ENCODE measurements around the gene RNASET2.
A peak's percentile ranks its signal among the peaks of the same experiment; 100 is the strongest.
"Not testable (repeated sequence)": the region's sequence is repeated elsewhere in the genome, so short reads cannot be mapped to it uniquely, and the experiment has no call there.

The RNASET2 gene

DNA sequence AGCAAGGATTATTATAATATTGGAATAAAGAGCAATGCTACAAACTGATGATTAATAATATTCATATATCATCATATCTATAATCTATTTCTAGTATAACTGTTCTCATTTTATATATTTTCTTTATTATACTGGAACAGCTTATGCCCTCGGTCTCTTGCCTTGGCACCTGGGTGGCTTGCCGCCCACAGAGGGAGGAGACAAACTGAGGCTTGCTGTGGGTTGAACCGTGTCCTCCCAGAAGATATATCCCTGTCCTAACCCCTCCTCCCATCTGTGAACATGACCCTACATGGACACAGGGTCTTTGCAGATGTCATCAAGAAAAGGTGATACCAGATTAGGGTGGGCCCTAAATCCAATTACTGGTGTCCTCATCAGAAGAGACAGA lies 4.7 kb downstream of the RNASET2 start:
- no peak overlapping the region for H2BK120ac ChIP-seq (ENCODE audit: insufficient read depth, low read length, poor library complexity)
- no peak overlapping the region for H3K4me3 ChIP-seq (ENCODE audit: low read depth, low read length)
- no peak overlapping the region for H4K91ac ChIP-seq (ENCODE audit: low read depth, low read length)
- H3K9ac ChIP-seq (ENCODE audit: low read length): no peak overlapping the region
- H2BK12ac ChIP-seq (ENCODE audit: low read length): no peak overlapping the region
- no peak overlapping the region for H3K18ac ChIP-seq (ENCODE audit: low read length)
- H4K12ac ChIP-seq (ENCODE audit: low read depth, low read length): no peak overlapping the region
- H2AK5ac ChIP-seq (ENCODE audit: low read length): no peak overlapping the region
- H3K36me3 ChIP-seq (ENCODE audit: control insufficient read depth in 1 of 2, insufficient read depth in 2 of 2, low read length in 2 of 2): peaks cover 2 to 3% of the 10 kb centered on the region in 2 experiments
- H4K8ac ChIP-seq (ENCODE audit: low read depth, low read length): no peak overlapping the region
- H2AFZ ChIP-seq (ENCODE audit: insufficient read depth, low read length, poor library complexity): no peak overlapping the region
- H3K4me1 ChIP-seq (ENCODE audit: control insufficient read depth in 1 of 2, insufficient read depth in 2 of 2, low read length in 2 of 2): peaks cover 3 to 11% of the 10 kb centered on the region in 2 experiments
- H3K9me3 ChIP-seq (ENCODE audit: insufficient read depth, low read depth, low read length): peaks cover 7% of the 10 kb centered on the region
- no peak overlapping the region for H2BK5ac ChIP-seq (ENCODE audit: low read depth, low read length, poor library complexity)
- no peak overlapping the region for H3K14ac ChIP-seq (ENCODE audit: low read length)
- H3K4me2 ChIP-seq (ENCODE audit: low read length): no peak overlapping the region
- DNase-seq: no peak
- H3K27me3 ChIP-seq (ENCODE audit: insufficient read depth, low read length): no peaks in the 10 kb centered on the region
- peaks cover 1% of the 10 kb centered on the region for H3K79me1 ChIP-seq (ENCODE audit: low read length)
- H3K27ac ChIP-seq (ENCODE audit: low read depth, low read length): no peak overlapping the region
- H3K23ac ChIP-seq (ENCODE audit: low read length): no peak overlapping the region
- H3K4ac ChIP-seq (ENCODE audit: low read depth, low read length): no peak overlapping the region
- peaks cover under 1% of the 10 kb centered on the region for H3K79me2 ChIP-seq (ENCODE audit: control insufficient read depth, insufficient read depth, low read length, poor library complexity)
- WGBS (ENCODE audit: extremely low coverage, insufficient coverage, insufficient read length): no CpG with 5 or more reads among the region's 3 CpGs

DNA sequence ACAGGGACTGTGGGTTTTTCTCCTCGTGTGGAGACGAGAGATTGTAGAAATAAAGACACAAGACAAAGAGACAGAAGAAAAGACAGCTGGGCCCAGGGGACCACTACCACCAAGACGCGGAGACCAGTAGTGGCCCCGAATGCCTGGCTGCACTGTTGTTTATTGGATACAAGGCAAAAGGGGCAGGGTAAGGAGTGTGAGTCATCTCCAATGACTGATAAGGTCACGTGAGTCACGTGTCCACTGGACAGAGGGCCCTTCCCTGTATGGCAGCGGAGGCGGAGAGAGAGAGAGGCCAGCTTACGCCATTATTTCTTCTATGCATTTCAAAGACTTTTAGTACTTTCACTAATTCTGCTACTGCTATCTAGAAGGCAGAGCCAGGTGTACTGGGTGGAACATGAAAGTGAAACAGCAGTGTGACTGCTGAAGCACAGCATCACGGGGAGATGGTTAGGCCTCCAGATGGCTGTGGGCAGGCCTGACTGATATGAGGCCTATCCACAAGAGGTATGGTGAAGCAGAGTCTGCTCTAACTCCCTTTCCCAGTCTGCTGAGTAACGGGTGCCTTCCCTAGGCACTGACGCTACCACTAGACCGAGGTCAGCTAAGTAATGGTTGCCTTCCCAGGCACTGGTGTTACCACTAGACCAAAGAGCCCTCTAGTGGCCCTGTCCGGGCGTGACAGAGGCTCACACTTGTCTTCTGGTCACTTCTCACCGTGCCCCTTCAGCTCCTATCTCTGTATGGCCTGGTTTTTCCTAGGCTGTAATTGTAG lies 5.3 kb downstream of the RNASET2 start:
- H4K8ac ChIP-seq (ENCODE audit: low read depth, low read length); H3K36me3 ChIP-seq (ENCODE audit: control insufficient read depth in 1 of 2, insufficient read depth in 2 of 2, low read length in 2 of 2); H3K23ac ChIP-seq (ENCODE audit: low read length); H3K79me2 ChIP-seq (ENCODE audit: control insufficient read depth, insufficient read depth, low read length, poor library complexity); H3K4me3 ChIP-seq (ENCODE audit: low read depth, low read length); H2AFZ ChIP-seq (ENCODE audit: insufficient read depth, low read length, poor library complexity); H3K27ac ChIP-seq (ENCODE audit: low read depth, low read length); H2BK12ac ChIP-seq (ENCODE audit: low read length); H3K14ac ChIP-seq (ENCODE audit: low read length); H2BK120ac ChIP-seq (ENCODE audit: insufficient read depth, low read length, poor library complexity); H2AK5ac ChIP-seq (ENCODE audit: low read length); H4K12ac ChIP-seq (ENCODE audit: low read depth, low read length); H3K79me1 ChIP-seq (ENCODE audit: low read length); H3K4ac ChIP-seq (ENCODE audit: low read depth, low read length); H3K9me3 ChIP-seq (ENCODE audit: insufficient read depth, low read depth, low read length); H2BK5ac ChIP-seq (ENCODE audit: low read depth, low read length, poor library complexity); H3K18ac ChIP-seq (ENCODE audit: low read length); H3K4me2 ChIP-seq (ENCODE audit: low read length); H4K91ac ChIP-seq (ENCODE audit: low read depth, low read length); H3K9ac ChIP-seq (ENCODE audit: low read length); H3K27me3 ChIP-seq (ENCODE audit: insufficient read depth, low read length): not testable (repeated sequence)
- H3K4me1 ChIP-seq (ENCODE audit: control insufficient read depth in 1 of 2, insufficient read depth in 2 of 2, low read length in 2 of 2): peaks cover 3 to 11% of the 10 kb centered on the region in 2 experiments
- no CpG with 5 or more reads among the region's 17 CpGs for WGBS (ENCODE audit: extremely low coverage, insufficient coverage, insufficient read length)
- DNase-seq: peak; percentile 93 to 94

DNA sequence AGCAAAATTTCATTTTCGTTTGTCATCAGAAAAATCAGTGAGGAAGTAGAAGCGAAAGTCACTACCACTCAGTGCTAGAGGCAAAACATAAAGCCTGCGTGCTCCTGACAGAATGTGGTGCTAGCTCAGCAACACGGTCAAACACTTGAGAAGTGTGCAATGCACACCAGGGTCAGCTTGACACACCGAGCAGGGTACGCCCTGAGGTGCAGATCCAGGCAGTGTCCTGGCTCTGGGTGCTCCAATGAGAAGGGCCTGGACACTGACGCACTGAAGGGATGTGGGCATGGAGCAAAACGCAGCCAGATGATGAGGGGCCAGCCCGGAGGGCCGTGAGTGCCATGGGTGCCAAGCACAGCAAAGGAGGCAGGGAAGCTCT lies 5.9 kb downstream of the RNASET2 start:
- Histone ChIP-seq H3K23ac (ENCODE audit: low read length) (no peak overlapping the region), H3K9me3 (ENCODE audit: insufficient read depth, low read depth, low read length) (peaks cover 7% of the 10 kb centered on the region), H3K14ac (ENCODE audit: low read length) (no peak overlapping the region), H4K8ac (ENCODE audit: low read depth, low read length) (no peak overlapping the region), H2AFZ (ENCODE audit: insufficient read depth, low read length, poor library complexity) (no peak overlapping the region), H4K91ac (ENCODE audit: low read depth, low read length) (no peak overlapping the region), H2BK12ac (ENCODE audit: low read length) (no peak overlapping the region), H3K36me3 (ENCODE audit: control insufficient read depth in 1 of 2, insufficient read depth in 2 of 2, low read length in 2 of 2) (peaks cover 2 to 3% of the 10 kb centered on the region in 2 experiments), H2AK5ac (ENCODE audit: low read length) (no peak overlapping the region), H3K27me3 (ENCODE audit: insufficient read depth, low read length) (no peaks in the 10 kb centered on the region), H3K4me1 (ENCODE audit: control insufficient read depth in 1 of 2, insufficient read depth in 2 of 2, low read length in 2 of 2) (peaks cover 0 to 6% of the 10 kb centered on the region in 2 experiments), H2BK5ac (ENCODE audit: low read depth, low read length, poor library complexity) (no peak overlapping the region), H4K12ac (ENCODE audit: low read depth, low read length) (no peak overlapping the region), H3K18ac (ENCODE audit: low read length) (no peak overlapping the region), H3K27ac (ENCODE audit: low read depth, low read length) (no peak overlapping the region), H3K4me3 (ENCODE audit: low read depth, low read length) (no peak overlapping the region), H3K4me2 (ENCODE audit: low read length) (no peak overlapping the region), H3K79me1 (ENCODE audit: low read length) (no peaks in the 10 kb centered on the region), H3K79me2 (ENCODE audit: control insufficient read depth, insufficient read depth, low read length, poor library complexity) (no peaks in the 10 kb centered on the region), H3K9ac (ENCODE audit: low read length) (no peak overlapping the region), H2BK120ac (ENCODE audit: insufficient read depth, low read length, poor library complexity) (no peak overlapping the region), H3K4ac (ENCODE audit: low read depth, low read length) (no peak overlapping the region)
- peak; percentile 16 to 74 for DNase-seq
- WGBS (ENCODE audit: extremely low coverage, insufficient coverage, insufficient read length): no CpG with 5 or more reads among the region's 10 CpGs

DNA sequence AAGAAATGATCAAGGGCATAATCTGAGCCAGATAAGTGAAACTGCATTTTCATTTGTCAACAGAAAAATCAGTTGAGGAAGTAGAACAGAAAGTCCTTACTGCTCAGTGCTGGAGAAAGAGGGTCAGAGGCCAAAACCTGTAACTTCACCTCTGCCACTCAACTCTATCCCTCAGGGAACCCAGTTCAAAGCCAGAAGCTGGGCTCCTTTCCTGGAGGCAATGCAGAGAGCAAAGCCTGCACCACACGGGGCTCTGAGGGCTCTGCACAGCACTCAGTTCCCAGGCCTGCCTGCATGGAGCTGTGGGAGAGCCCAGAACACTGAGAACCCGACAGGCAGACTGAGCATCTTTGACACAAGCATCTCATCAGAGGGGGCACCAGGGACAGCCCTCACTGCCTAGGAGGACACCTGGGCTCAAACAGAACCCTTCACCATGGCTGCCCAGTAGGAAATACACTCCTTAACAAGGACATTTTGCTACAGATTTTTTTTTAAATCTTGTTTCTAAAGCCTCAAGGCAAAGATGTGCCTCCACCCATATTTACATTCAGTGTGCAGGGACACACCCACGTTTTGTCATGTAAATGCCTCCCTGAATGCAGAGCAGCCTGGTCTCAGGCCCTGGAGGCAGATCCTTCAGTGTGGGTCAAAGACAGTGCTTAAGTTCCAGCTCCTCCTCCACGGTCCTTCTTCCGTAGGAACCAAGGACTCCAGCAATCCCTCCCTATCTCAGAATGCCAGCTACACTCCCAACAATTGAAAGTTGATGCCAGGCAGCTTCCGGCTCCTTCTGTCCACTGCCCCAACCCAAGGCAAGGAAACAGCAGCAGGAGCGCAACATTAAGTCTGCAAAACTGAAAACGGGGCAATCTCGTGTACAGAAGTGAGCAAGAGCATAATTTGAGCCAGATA lies 6.6 kb downstream of the RNASET2 start:
- no peak overlapping the region for H3K18ac ChIP-seq (ENCODE audit: low read length)
- H3K4me1 ChIP-seq (ENCODE audit: control insufficient read depth in 1 of 2, insufficient read depth in 2 of 2, low read length in 2 of 2): peaks cover 0 to 3% of the 10 kb centered on the region in 2 experiments
- DNase-seq: peak; percentile 82 to 93
- no peak overlapping the region for H2BK120ac ChIP-seq (ENCODE audit: insufficient read depth, low read length, poor library complexity)
- peaks cover 2 to 3% of the 10 kb centered on the region in 2 experiments for H3K36me3 ChIP-seq (ENCODE audit: control insufficient read depth in 1 of 2, insufficient read depth in 2 of 2, low read length in 2 of 2)
- H2AK5ac ChIP-seq (ENCODE audit: low read length): no peak overlapping the region
- no peak overlapping the region for H3K4me2 ChIP-seq (ENCODE audit: low read length)
- H3K27me3 ChIP-seq (ENCODE audit: insufficient read depth, low read length): no peaks in the 10 kb centered on the region
- H4K8ac ChIP-seq (ENCODE audit: low read depth, low read length): no peak overlapping the region
- H3K9me3 ChIP-seq (ENCODE audit: insufficient read depth, low read depth, low read length): peaks cover 3% of the 10 kb centered on the region
- no peak overlapping the region for H4K12ac ChIP-seq (ENCODE audit: low read depth, low read length)
- WGBS (ENCODE audit: extremely low coverage, insufficient coverage, insufficient read length): no CpG with 5 or more reads among the region's 9 CpGs
- H3K9ac ChIP-seq (ENCODE audit: low read length): no peak overlapping the region
- no peak overlapping the region for H2AFZ ChIP-seq (ENCODE audit: insufficient read depth, low read length, poor library complexity)
- H2BK5ac ChIP-seq (ENCODE audit: low read depth, low read length, poor library complexity): no peak overlapping the region
- no peak overlapping the region for H3K14ac ChIP-seq (ENCODE audit: low read length)
- H3K79me1 ChIP-seq (ENCODE audit: low read length): no peaks in the 10 kb centered on the region
- no peak overlapping the region for H3K4me3 ChIP-seq (ENCODE audit: low read depth, low read length)
- no peak overlapping the region for H3K23ac ChIP-seq (ENCODE audit: low read length)
- H3K27ac ChIP-seq (ENCODE audit: low read depth, low read length): no peak overlapping the region
- H4K91ac ChIP-seq (ENCODE audit: low read depth, low read length): no peak overlapping the region
- no peak overlapping the region for H2BK12ac ChIP-seq (ENCODE audit: low read length)
- H3K4ac ChIP-seq (ENCODE audit: low read depth, low read length): no peak overlapping the region
- H3K79me2 ChIP-seq (ENCODE audit: control insufficient read depth, insufficient read depth, low read length, poor library complexity): no peaks in the 10 kb centered on the region

All from trophoblast cell (in vitro differentiated cells and primary cell).